Thymus (tissue), 11 donors: ENCODE measurements around the gene VSIG8. TPM values are rescaled to one million over a fixed set of nuclear protein-coding genes. Genes with fewer than 3 reads are reported as not detected.
A peak's percentile ranks its signal among the peaks of the same experiment; 100 is the strongest.

Source experiments
- DNase-seq, 9 donors: peaks; one replicate each; pipeline ENCODE4 v3.0.0-alpha.2; 2013; ENCODE audit warnings: low spot score in 9 of 9, low read depth in 6 of 9, missing footprints in 1 of 9
- H3K27ac ChIP-seq, 2 donors: one replicate each; pipeline ENCODE4 v1.5.1; 2013; ENCODE audit warnings: control low read depth in 1 of 2, low read depth in 1 of 2, low read length in 1 of 2, mild to moderate bottlenecking in 1 of 2, moderate library complexity in 1 of 2
- H3K27me3 ChIP-seq, 2 donors: one replicate each; pipeline ENCODE4 v1.5.1; 2013; ENCODE audit warnings: low read length in 1 of 2; ENCODE audit not compliant: control insufficient read depth in 2 of 2, insufficient read depth in 1 of 2
- H3K36me3 ChIP-seq, 2 donors: one replicate each; pipeline ENCODE4 v1.5.1; 2013; ENCODE audit warnings: low read length in 1 of 2, mild to moderate bottlenecking in 1 of 2, moderate library complexity in 1 of 2; ENCODE audit not compliant: control insufficient read depth in 2 of 2, insufficient read depth in 2 of 2
- H3K4me1 ChIP-seq, 2 donors: one replicate each; pipeline ENCODE4 v1.5.1; 2013; ENCODE audit warnings: low read length in 2 of 2; ENCODE audit not compliant: control insufficient read depth in 2 of 2, insufficient read depth in 2 of 2
- H3K4me3 ChIP-seq, 2 donors: one replicate each; pipeline ENCODE4 v1.5.1; 2013; ENCODE audit warnings: low read length in 2 of 2, control low read depth in 1 of 2, mild to moderate bottlenecking in 1 of 2
- H3K9me3 ChIP-seq, 2 donors: one replicate each; pipeline ENCODE4 v1.5.1; 2013; ENCODE audit warnings: low read length in 1 of 2, mild to moderate bottlenecking in 1 of 2; ENCODE audit not compliant: control insufficient read depth in 2 of 2, insufficient read depth in 1 of 2
- WGBS: extraction: QIAGEN DNeasy Blood & Tissue Kit; methylation state at CpG from one replicate; pipeline ENCODE4 v1.1.7; 2013; 5-methylcytosine and 5-hydroxymethylcytosine counted together
- polyA plus RNA-seq: library from polyadenylated mRNA; stranded (reverse); fragments of 200-250 nt; gene quantifications from one replicate; pipeline ENCODE4 v1.2.3, GENCODE V29; 2013
- total RNA-seq: library from RNA; stranded (reverse); fragments of 120-200 nt; gene quantifications from one replicate; pipeline ENCODE4 v1.2.4, GENCODE V29; 2013
- donor health status: healthy.

The VSIG8 gene
- total and polyA plus RNA-seq, 2 donors = 0.24 to 2.6 TPM

DNA sequence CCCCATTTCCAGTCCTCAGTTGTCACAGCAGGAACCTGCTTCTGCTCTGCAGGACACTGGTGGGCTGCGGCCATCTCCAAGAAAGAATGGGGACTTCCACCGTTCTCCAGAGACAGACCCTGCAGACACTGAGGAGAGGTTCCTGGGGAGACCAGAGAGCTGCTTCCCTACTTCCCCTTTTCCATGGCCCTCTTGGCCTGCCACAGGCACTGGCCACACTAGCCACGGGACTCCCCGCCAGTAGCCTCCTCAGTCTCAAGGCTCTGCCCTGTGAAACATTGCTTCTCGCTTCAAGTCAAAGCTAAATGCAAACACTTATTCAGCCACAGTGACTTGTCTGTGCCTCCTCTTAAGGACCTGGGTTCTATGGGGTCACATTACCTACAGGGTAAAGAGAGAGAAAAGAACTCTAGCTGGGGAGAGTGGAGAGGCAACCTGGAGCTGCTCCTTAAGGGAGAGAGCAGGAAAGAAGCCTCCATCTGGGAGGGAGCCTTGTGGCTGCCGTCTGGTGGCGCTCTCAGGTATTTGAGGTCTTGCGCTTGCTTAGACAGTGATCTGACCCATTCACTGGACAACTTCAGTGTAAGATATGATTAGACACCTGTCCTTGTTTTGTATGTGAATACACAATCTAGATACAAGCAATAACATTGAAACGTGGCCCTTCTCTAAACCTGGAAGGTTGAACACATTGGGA, 41.1 kb downstream of the VSIG8 start:
- DNase-seq = peak in 1 of 9 donors; percentile 28
- 56% methylated on average over 9 of the region's 9 CpGs for WGBS
- no peak overlapping the region for H3K27ac ChIP-seq
- H3K27me3 ChIP-seq = peaks cover 0 to 10% of the 10 kb centered on the region in 2 donors
- peaks cover 2 to 10% of the 10 kb centered on the region in 2 donors for H3K4me1 ChIP-seq
- no peak overlapping the region for H3K4me3 ChIP-seq
- H3K36me3 ChIP-seq = no peaks in the 10 kb centered on the region
- no peaks in the 10 kb centered on the region for H3K9me3 ChIP-seq

DNA sequence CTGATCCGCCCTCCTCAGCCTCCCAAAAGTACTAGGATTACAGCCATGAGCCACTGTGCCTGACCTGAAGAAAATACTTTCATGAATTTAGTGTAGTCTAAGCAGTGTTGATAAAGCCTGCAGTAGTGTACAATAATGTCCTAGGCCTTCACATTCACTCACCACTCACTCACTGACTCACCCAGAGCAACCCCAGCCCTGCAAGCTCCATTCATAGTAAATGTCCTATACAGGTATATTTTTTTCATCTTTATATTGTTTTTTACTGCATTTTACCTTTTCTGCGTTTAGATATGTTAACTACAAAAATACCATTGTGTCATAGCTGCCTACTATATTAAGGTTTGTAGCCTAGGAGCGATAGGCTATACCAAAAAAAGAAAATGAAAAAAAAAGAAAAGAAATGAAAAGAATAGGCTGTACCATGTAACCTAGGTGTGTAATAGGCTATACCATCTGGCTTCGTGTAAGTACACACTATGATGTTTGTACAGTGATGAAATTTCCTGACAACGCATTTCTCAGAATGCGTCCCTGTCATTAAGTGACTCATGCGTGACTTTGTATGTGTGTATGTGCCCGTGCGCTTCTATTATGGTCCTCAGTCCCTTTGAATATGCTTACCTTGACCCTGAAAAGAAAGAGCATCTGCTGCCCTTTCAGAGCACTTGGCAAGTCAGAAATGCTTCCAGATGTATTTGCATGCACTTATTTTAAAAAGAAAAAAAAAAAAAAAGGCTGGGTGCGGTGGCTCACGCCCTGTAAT, 45.0 kb downstream of the VSIG8 start:
- Histone ChIP-seq H3K4me1 (no peaks in the 10 kb centered on the region), H3K27ac (no peak overlapping the region), H3K27me3 (peaks cover 0 to 5% of the 10 kb centered on the region in 2 donors), H3K36me3 (no peaks in the 10 kb centered on the region), H3K9me3 (no peaks in the 10 kb centered on the region), H3K4me3 (no peak overlapping the region)
- 91% methylated on average over 11 of the region's 11 CpGs for WGBS
- no peak for DNase-seq

- 91% methylated on average over 8 of the region's 8 CpGs for WGBS
- Histone ChIP-seq H3K4me3 (no peak overlapping the region), H3K27me3 (peaks cover 0 to 2% of the 10 kb centered on the region in 2 donors), H3K36me3 (no peaks in the 10 kb centered on the region), H3K27ac (no peak overlapping the region), H3K9me3 (no peaks in the 10 kb centered on the region), H3K4me1 (no peaks in the 10 kb centered on the region)
- no peak for DNase-seq
Measured at GRCh38 chr1:159815926-159816325, 46.5 kb downstream of the VSIG8 start.

DNA sequence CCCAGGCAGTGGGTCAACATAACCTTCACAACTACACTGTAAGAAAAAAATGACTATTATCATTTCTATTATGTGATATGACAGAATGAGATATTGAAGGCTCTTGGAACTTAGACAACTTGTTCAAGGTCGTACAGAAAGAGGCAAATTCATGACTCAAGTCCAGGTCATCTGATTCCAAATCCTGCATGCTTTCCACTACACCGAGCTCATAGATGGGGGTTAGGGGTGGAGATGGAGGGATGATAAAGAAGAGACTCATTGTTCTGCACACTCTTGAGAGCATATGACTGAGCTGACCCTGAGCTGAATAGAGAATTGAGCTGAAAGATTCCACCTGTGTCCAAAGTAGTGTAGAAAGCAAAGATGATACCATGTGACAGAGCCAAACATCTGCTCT, 57.5 kb downstream of the VSIG8 start:
- no peak overlapping the region for H3K4me3 ChIP-seq
- peaks cover 5 to 8% of the 10 kb centered on the region in 2 donors for H3K4me1 ChIP-seq
- peaks cover 0 to 6% of the 10 kb centered on the region in 2 donors for H3K27me3 ChIP-seq
- no peaks in the 10 kb centered on the region for H3K36me3 ChIP-seq
- 72% methylated on average over 2 of the region's 2 CpGs for WGBS
- no peak overlapping the region for H3K27ac ChIP-seq
- DNase-seq = no peak
- no peaks in the 10 kb centered on the region for H3K9me3 ChIP-seq

Other genes starting within 250 kb of the VSIG8 start
- 0.05 TPM for gene CRP, start 148.1 kb downstream of the VSIG8 start, total RNA-seq
- gene CRP, start 148.1 kb downstream of the VSIG8 start, polyA plus RNA-seq = 1.3 TPM
- 24.3 TPM for gene DUSP23, start 81.7 kb downstream of the VSIG8 start, total RNA-seq
- gene DUSP23, start 81.7 kb downstream of the VSIG8 start, polyA plus RNA-seq = 162 TPM
- gene FCRL6, start 60.3 kb downstream of the VSIG8 start, total RNA-seq = 0.33 TPM
- 0.57 TPM for gene FCRL6, start 60.3 kb downstream of the VSIG8 start, polyA plus RNA-seq
- 14.2 TPM for gene SLAMF8, start 35.8 kb downstream of the VSIG8 start, total RNA-seq
- gene SLAMF8, start 35.8 kb downstream of the VSIG8 start, polyA plus RNA-seq = 13.3 TPM
- 0.52 TPM for gene CFAP45, start 37.5 kb upstream of the VSIG8 start, total RNA-seq
- gene CFAP45, start 37.5 kb upstream of the VSIG8 start, polyA plus RNA-seq = 1.3 TPM
- gene TAGLN2, start 62.9 kb upstream of the VSIG8 start, total RNA-seq = 172 TPM
- 429 TPM for gene TAGLN2, start 62.9 kb upstream of the VSIG8 start, polyA plus RNA-seq
- gene IGSF9, start 83.0 kb upstream of the VSIG8 start, total RNA-seq = 1.7 TPM
- 4.1 TPM for gene IGSF9, start 83.0 kb upstream of the VSIG8 start, polyA plus RNA-seq
- gene SLAMF9, start 91.6 kb upstream of the VSIG8 start, total RNA-seq = 0.09 TPM
- gene SLAMF9, start 91.6 kb upstream of the VSIG8 start, polyA plus RNA-seq = 0.71 TPM
- gene PIGM, start 169.3 kb upstream of the VSIG8 start, total RNA-seq = 3.1 TPM
- gene PIGM, start 169.3 kb upstream of the VSIG8 start, polyA plus RNA-seq = 5.7 TPM
- gene KCNJ10, start 207.5 kb upstream of the VSIG8 start, total RNA-seq = 0.33 TPM
- gene KCNJ10, start 207.5 kb upstream of the VSIG8 start, polyA plus RNA-seq = 0.27 TPM
- 0.05 TPM for gene KCNJ9, start 218.9 kb upstream of the VSIG8 start, total RNA-seq
- 0.09 TPM for gene KCNJ9, start 218.9 kb upstream of the VSIG8 start, polyA plus RNA-seq
- gene IGSF8, start 236.0 kb upstream of the VSIG8 start, total RNA-seq = 15.6 TPM
- 22.3 TPM for gene IGSF8, start 236.0 kb upstream of the VSIG8 start, polyA plus RNA-seq